Measurements from ENCODE around the gene PRRT2. TPM values are rescaled to one million over a fixed set of nuclear protein-coding genes. Genes with fewer than 3 reads are reported as not detected.

The PRRT2 gene
- total RNA-seq, 2 experiments from 2014 or later: 2.2 to 2.3 TPM

GRCh38 chr16:29842732-29843346 is 30.8 kb downstream of the PRRT2 start:
- ChIA-PET POLR2A (interaction anchor here (0.6 to 1.8 kb wide), 5 partner anchors 14 to 837 kb away, joined by 3 to 5 read pairs (median 3); no protein-coding TSS in a partner anchor), CTCF (interaction anchor here (0.7 to 1.1 kb wide), 3 partner anchors 22 to 52 kb away, joined by 3 to 4 read pairs (median 3); partner anchors contain the start of gene KIF22)
- no peaks in the 10 kb centered on the region for H3K27me3 Mint-ChIP-seq
- H3K4me3 Mint-ChIP-seq: no peak overlapping the region
- H3K4me1 Mint-ChIP-seq (ENCODE audit: low read depth): no peaks in the 10 kb centered on the region
- no peak for TF ChIP-seq CTCF (IDR thresholded peaks at IDR 0.05)
- no peak for ATAC-seq (ENCODE audit: poor library complexity)
- no peak overlapping the region for H3K4me3 ChIP-seq (ENCODE audit: low read length)
- no peak for DNase-seq
- H3K36me3 ChIP-seq (ENCODE audit: insufficient read depth, low read length): peaks cover 92% of the 10 kb centered on the region
- no peak overlapping the region for H3K27ac ChIP-seq (ENCODE audit: low read depth in 1 of 2, low read length in 2 of 2)
- H3K27ac Mint-ChIP-seq: no peak overlapping the region
- no peaks in the 10 kb centered on the region for H3K27me3 ChIP-seq (ENCODE audit: control insufficient read depth in 1 of 2, insufficient read depth in 2 of 2, low read length in 2 of 2)
- no peaks in the 10 kb centered on the region for H3K4me1 ChIP-seq (ENCODE audit: insufficient read depth, low read length)
- H3K36me3 Mint-ChIP-seq (ENCODE audit: low read depth): peaks cover 80% of the 10 kb centered on the region
- intact Hi-C loops (cut with DNase I, micrococcal nuclease): no loop called here
- no peaks in the 10 kb centered on the region for H3K9me3 Mint-ChIP-seq
- H3K9me3 ChIP-seq (ENCODE audit: control insufficient read depth in 1 of 2, insufficient read depth in 1 of 2, low read length in 2 of 2): no peaks in the 10 kb centered on the region

- no peaks in the 10 kb centered on the region for H3K27me3 Mint-ChIP-seq
- H3K4me3 ChIP-seq (ENCODE audit: low read length): no peak overlapping the region
- no peak for TF ChIP-seq CTCF (IDR thresholded peaks at IDR 0.05)
- CTCF ChIA-PET: interaction anchor here (1.0 to 1.1 kb wide), 2 partner anchors 23 to 53 kb away, joined by 3 to 4 read pairs; partner anchors contain the start of gene KIF22
- H3K36me3 ChIP-seq (ENCODE audit: insufficient read depth, low read length): peaks cover 84% of the 10 kb centered on the region
- intact Hi-C loops (cut with DNase I, micrococcal nuclease): no loop called here
- peaks cover 7% of the 10 kb centered on the region for H3K4me1 ChIP-seq (ENCODE audit: insufficient read depth, low read length)
- no peak overlapping the region for H3K4me3 Mint-ChIP-seq
- no peaks in the 10 kb centered on the region for H3K27me3 ChIP-seq (ENCODE audit: control insufficient read depth in 1 of 2, insufficient read depth in 2 of 2, low read length in 2 of 2)
- no peak overlapping the region for H3K27ac ChIP-seq (ENCODE audit: low read depth in 1 of 2, low read length in 2 of 2)
- no peaks in the 10 kb centered on the region for H3K9me3 ChIP-seq (ENCODE audit: control insufficient read depth in 1 of 2, insufficient read depth in 1 of 2, low read length in 2 of 2)
- POLR2A ChIA-PET: interaction anchor here (0.7 to 1.8 kb wide), 2 partner anchors 17 to 36 kb away, joined by 4 to 5 read pairs; no protein-coding TSS in a partner anchor
- ATAC-seq (ENCODE audit: poor library complexity) (no peak), DNase-seq (no peak)
- H3K27ac Mint-ChIP-seq: no peak overlapping the region
- peaks cover 7% of the 10 kb centered on the region for H3K4me1 Mint-ChIP-seq (ENCODE audit: low read depth)
- no peaks in the 10 kb centered on the region for H3K9me3 Mint-ChIP-seq
- peaks cover 80% of the 10 kb centered on the region for H3K36me3 Mint-ChIP-seq (ENCODE audit: low read depth)
Measured at GRCh38 chr16:29843931-29844330, 31.9 kb downstream of the PRRT2 start.

- peaks cover 7% of the 10 kb centered on the region for H3K4me1 ChIP-seq (ENCODE audit: insufficient read depth, low read length)
- H3K4me3 ChIP-seq (ENCODE audit: low read length): no peak overlapping the region
- no peak overlapping the region for H3K27ac ChIP-seq (ENCODE audit: low read depth in 1 of 2, low read length in 2 of 2)
- DNase-seq: no peak
- ChIA-PET CTCF (no interaction called here), POLR2A (no interaction called here)
- no peak for TF ChIP-seq CTCF (IDR thresholded peaks at IDR 0.05)
- ATAC-seq (ENCODE audit: poor library complexity): no peak
- intact Hi-C loops (cut with DNase I, micrococcal nuclease): loop anchor here in 1 of 2 experiments (5.0 kb wide), 1 partner anchor 178 kb away; the partner anchor contains the start of gene C16orf92
- H3K27me3 Mint-ChIP-seq: no peaks in the 10 kb centered on the region
- H3K27me3 ChIP-seq (ENCODE audit: control insufficient read depth in 1 of 2, insufficient read depth in 2 of 2, low read length in 2 of 2): no peaks in the 10 kb centered on the region
- H3K9me3 Mint-ChIP-seq: no peaks in the 10 kb centered on the region
- H3K4me3 Mint-ChIP-seq: no peak overlapping the region
- peaks cover 72% of the 10 kb centered on the region for H3K36me3 Mint-ChIP-seq (ENCODE audit: low read depth)
- peaks cover 75% of the 10 kb centered on the region for H3K36me3 ChIP-seq (ENCODE audit: insufficient read depth, low read length)
- H3K4me1 Mint-ChIP-seq (ENCODE audit: low read depth): peaks cover 7% of the 10 kb centered on the region
- H3K27ac Mint-ChIP-seq: no peak overlapping the region
- no peaks in the 10 kb centered on the region for H3K9me3 ChIP-seq (ENCODE audit: control insufficient read depth in 1 of 2, insufficient read depth in 1 of 2, low read length in 2 of 2)
Measured at GRCh38 chr16:29844575-29845331, 32.8 kb downstream of the PRRT2 start.
